ENCODE results near the gene ACP6. TPM values are rescaled to one million over a fixed set of nuclear protein-coding genes. Genes with fewer than 3 reads are reported as not detected.

ACP6 gene
- total RNA-seq, result 8.0 and 15.4 TPM in 2 replicates

DNA sequence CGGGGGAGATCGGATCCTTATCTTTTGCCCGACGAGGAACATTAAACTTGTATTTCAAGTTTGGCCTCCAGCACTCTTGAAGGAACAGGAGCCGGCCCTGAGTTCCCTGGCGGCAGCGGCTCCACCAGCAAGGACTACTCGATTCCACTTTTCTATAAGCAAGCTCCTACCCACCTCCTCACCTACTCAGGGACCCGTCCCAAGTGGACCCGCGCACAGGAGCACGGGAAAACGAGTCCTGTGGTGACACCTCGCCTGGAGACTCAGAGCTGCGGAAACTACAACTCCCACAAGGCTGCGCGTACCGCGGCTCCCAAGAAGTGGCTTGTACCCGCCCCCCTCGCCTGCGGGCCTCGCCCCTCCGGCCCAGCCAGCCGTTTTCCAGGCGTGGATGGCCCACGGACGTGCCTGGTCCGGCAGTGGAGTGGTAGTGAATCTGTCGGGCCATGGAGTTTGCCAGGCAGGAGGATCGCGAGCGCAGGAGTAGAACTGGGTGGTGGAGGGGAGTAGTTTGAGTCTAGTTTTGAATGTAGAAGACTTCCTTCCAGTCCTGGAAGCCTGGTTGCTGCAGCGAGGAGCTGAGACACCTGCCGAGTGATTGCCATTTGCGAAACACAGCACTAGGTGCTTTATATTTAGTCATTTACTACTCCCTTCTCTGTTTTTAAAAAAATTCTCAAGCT lies at the start of gene ACP6:
Gene ACP6 (minus strand): TSS at position 206 of the 683 bp plus-strand sequence. CDS start 476 bp downstream, outside the sequence.

Other genes with a start within 250 kb of the ACP6 start
- 6.5 and 15.6 TPM in 2 replicates for gene BCL9, start 129.0 kb downstream of the ACP6 start, total RNA-seq
- 0.07 and 3.0 TPM in 2 replicates for gene GJA5, start 90.1 kb upstream of the ACP6 start, total RNA-seq
- not detected in 2 replicates for gene GJA8, start 232.3 kb upstream of the ACP6 start, total RNA-seq